GM23338 (cell line): ENCODE results near the gene NFIA. TPM values are rescaled to one million over a fixed set of nuclear protein-coding genes. Genes with fewer than 3 reads are reported as not detected.

Source experiments
- ATAC-seq: fragments of 200-7000 bp; cut with Tn5 transposase; 3 replicates; pipeline ENCODE4 v1.9.1; 2020
- DNase-seq: peaks from one replicate; pipeline ENCODE4 v3.0.0-alpha.2; 2015; ENCODE audit warnings: low spot score
- H2AFZ ChIP-seq: fragments of 200-600 bp; sonication (generic); 2 replicates; pipeline ENCODE4 v1.8.0; 2016; ENCODE audit warnings: antibody characterized with exemption, mild to moderate bottlenecking, moderate library complexity
- H3F3A ChIP-seq: fragments of 200-600 bp; sonication (generic); replicated peaks from 2 replicates; pipeline ENCODE4 v1.8.0; 2017; ENCODE audit warnings: antibody characterized with exemption, mixed run types, low read depth
- H3K27ac ChIP-seq: fragments of 200-600 bp; sonication (generic); 2 replicates; pipeline ENCODE4 v1.6.1; 2016; ENCODE audit warnings: low read depth
- H3K27me3 ChIP-seq: fragments of 200-600 bp; sonication (generic); 2 replicates; pipeline ENCODE4 v1.8.0; 2016; ENCODE audit warnings: mild to moderate bottlenecking, mixed run types, moderate library complexity; ENCODE audit not compliant: insufficient read depth
- H3K36me3 ChIP-seq: fragments of 200-600 bp; sonication (generic); 2 replicates; pipeline ENCODE4 v1.8.0; 2016; ENCODE audit warnings: mild to moderate bottlenecking; ENCODE audit not compliant: insufficient read depth
- H3K4me1 ChIP-seq: fragments of 200-600 bp; sonication (generic); 2 replicates; pipeline ENCODE4 v1.8.0; 2016; ENCODE audit warnings: mild to moderate bottlenecking, moderate library complexity; ENCODE audit not compliant: insufficient read depth
- H3K4me2 ChIP-seq: fragments of 200-600 bp; sonication (generic); 2 replicates; pipeline ENCODE4 v1.7.1; 2017; ENCODE audit warnings: mixed run types
- H3K4me3 ChIP-seq: fragments of 200-600 bp; sonication (generic); 2 replicates; pipeline ENCODE4 v1.6.1; 2016; ENCODE audit warnings: mixed run types
- H3K79me2 ChIP-seq: fragments of 200-600 bp; sonication (generic); replicated peaks from 2 replicates; pipeline ENCODE4 v1.8.0; 2017; ENCODE audit warnings: mild to moderate bottlenecking; ENCODE audit not compliant: insufficient read depth
- H3K9me2 ChIP-seq: fragments of 200-600 bp; sonication (generic); 2 replicates; pipeline ENCODE4 v1.8.0; 2017; ENCODE audit not compliant: insufficient read depth
- H4K20me1 ChIP-seq: fragments of 200-600 bp; sonication (generic); replicated peaks from 2 replicates; pipeline ENCODE4 v1.8.0; 2017; ENCODE audit warnings: mild to moderate bottlenecking; ENCODE audit not compliant: insufficient read depth
- H3K27ac Mint-ChIP-seq: 2 replicates; pipeline ENCODE4 v1.8.0; 2020; ENCODE audit warnings: inconsistent platforms, mild to moderate bottlenecking, moderate library complexity, mixed read lengths
- H3K27me3 Mint-ChIP-seq: 3 replicates; pipeline ENCODE4 v1.8.0; 2022; ENCODE audit warnings: low read depth, mild to moderate bottlenecking, moderate library complexity, mixed read lengths, inconsistent platforms; ENCODE audit not compliant: insufficient read depth, poor library complexity
- H3K36me3 Mint-ChIP-seq: 3 replicates; pipeline ENCODE4 v1.8.0; 2021; ENCODE audit warnings: low read depth, mild to moderate bottlenecking, inconsistent platforms, moderate library complexity, mixed read lengths
- H3K4me1 Mint-ChIP-seq: 3 replicates; pipeline ENCODE4 v1.8.0; 2020; ENCODE audit warnings: mild to moderate bottlenecking, inconsistent platforms, mixed read lengths
- H3K4me3 Mint-ChIP-seq: 3 replicates; pipeline ENCODE4 v1.8.0; 2021; ENCODE audit warnings: moderate library complexity, mild to moderate bottlenecking, inconsistent platforms, mixed read lengths
- H3K9me3 Mint-ChIP-seq: 3 replicates; pipeline ENCODE4 v1.8.0; 2020; ENCODE audit warnings: moderate library complexity, mild to moderate bottlenecking, inconsistent platforms, mixed read lengths
- CREB1 ChIP-seq: fragments of 250-450 bp; sonication (Bioruptor Pico); IDR thresholded peaks from 2 replicates; pipeline ENCODE4 v1.5.0; 2020; ENCODE audit warnings: low read depth, mild to moderate bottlenecking, moderate library complexity
- EZH2 ChIP-seq: fragments of 200-600 bp; sonication (generic); IDR thresholded peaks from one replicate; pipeline ENCODE4 v1.8.0; 2017; ENCODE audit warnings: antibody characterized with exemption, mild to moderate bottlenecking, low read depth; ENCODE audit not compliant: unreplicated experiment
- EZH2phosphoT487 ChIP-seq: fragments of 200-600 bp; sonication (generic); IDR thresholded peaks from one replicate; pipeline ENCODE4 v1.8.1; 2018; ENCODE audit warnings: antibody characterized with exemption; ENCODE audit not compliant: unreplicated experiment
- NANOG ChIP-seq: IDR thresholded peaks from 2 replicates; pipeline ENCODE4 v1.6.1; 2016; ENCODE audit warnings: antibody characterized with exemption, borderline replicate concordance
- STAT1 ChIP-seq: IDR thresholded peaks from one replicate; pipeline ENCODE4 v1.6.1; 2016; ENCODE audit warnings: antibody characterized with exemption; ENCODE audit not compliant: unreplicated experiment
- ZNF114 ChIP-seq: fragments of 250-450 bp; sonication (Bioruptor Pico); IDR thresholded peaks from 2 replicates; pipeline ENCODE4 v1.5.0; 2020; ENCODE audit warnings: mild to moderate bottlenecking, moderate library complexity
- ZNF331 ChIP-seq: fragments of 250-450 bp; sonication (Bioruptor Pico); IDR thresholded peaks from 2 replicates; pipeline ENCODE4 v1.5.0; 2020; ENCODE audit warnings: low read depth, mild to moderate bottlenecking, moderate library complexity
- polyA plus RNA-seq: library from polyadenylated mRNA; unstranded; fragments of >200 nt; fragmentation: Nextera tagmentation; extraction: Ambion mirVana; gene quantifications from 2 replicates; pipeline ENCODE4 v1.2.1, GENCODE V29; 2016
- total RNA-seq: library from RNA; depleted of rRNA; stranded (reverse); fragments of >200 nt; shearing (Covaris generic); gene quantifications from 2 replicates; pipeline ENCODE4 v1.2.3, GENCODE V29; 2014
- TF ChIP-seq, protein P1 (sequence below), 2 experiments: fragments of 200-600 bp in 1 of 2; sonication (generic) in 1 of 2; conservative IDR thresholded peaks; 2 replicates each; pipeline versions ENCODE4 v1.5.1 to v1.6.1; 2016 to 2017; ENCODE audit warnings: antibody characterized with exemption in 2 of 2, low read depth in 2 of 2, mild to moderate bottlenecking in 2 of 2, moderate library complexity in 1 of 2
- TF ChIP-seq, protein P2 (sequence below): fragments of 250-450 bp; sonication (Bioruptor Pico); IDR thresholded peaks from 2 replicates; pipeline ENCODE4 v1.5.0; 2020; ENCODE audit warnings: mild to moderate bottlenecking, moderate library complexity
- TF ChIP-seq, protein P3 (sequence below): IDR thresholded peaks from 2 replicates; pipeline ENCODE4 v1.6.1; 2016; ENCODE audit warnings: antibody characterized with exemption

Gene NFIA
- total and polyA plus RNA-seq, 2 experiments from 2014 or later, result 0.97 to 2.3 TPM

DNA sequence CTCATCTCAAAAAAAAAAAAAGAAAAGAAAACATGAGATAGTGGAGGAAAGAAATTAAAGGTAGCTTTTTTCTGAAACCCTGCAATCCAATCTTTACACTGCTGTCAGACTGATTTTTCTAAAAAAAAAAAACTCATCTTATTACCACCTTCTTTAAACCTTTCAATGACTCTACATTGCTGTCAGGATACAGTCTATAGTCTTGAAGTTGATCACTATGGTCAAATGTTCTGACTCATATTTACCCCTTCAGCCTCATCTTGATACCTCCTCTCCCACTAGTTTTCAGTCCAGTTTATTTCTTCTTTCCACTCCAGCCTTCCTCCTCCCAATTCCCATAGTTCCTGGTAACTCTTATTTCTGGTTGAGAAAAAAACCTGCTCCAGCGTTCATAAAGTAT, 17.7 kb upstream of the NFIA start (continued):
- TF ChIP-seq, protein P1, sequence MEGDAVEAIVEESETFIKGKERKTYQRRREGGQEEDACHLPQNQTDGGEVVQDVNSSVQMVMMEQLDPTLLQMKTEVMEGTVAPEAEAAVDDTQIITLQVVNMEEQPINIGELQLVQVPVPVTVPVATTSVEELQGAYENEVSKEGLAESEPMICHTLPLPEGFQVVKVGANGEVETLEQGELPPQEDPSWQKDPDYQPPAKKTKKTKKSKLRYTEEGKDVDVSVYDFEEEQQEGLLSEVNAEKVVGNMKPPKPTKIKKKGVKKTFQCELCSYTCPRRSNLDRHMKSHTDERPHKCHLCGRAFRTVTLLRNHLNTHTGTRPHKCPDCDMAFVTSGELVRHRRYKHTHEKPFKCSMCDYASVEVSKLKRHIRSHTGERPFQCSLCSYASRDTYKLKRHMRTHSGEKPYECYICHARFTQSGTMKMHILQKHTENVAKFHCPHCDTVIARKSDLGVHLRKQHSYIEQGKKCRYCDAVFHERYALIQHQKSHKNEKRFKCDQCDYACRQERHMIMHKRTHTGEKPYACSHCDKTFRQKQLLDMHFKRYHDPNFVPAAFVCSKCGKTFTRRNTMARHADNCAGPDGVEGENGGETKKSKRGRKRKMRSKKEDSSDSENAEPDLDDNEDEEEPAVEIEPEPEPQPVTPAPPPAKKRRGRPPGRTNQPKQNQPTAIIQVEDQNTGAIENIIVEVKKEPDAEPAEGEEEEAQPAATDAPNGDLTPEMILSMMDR (conservative IDR thresholded peaks at IDR 0.05; ENCODE audit: low read depth in 2 of 2), result no peak
- TF ChIP-seq NANOG (no peak), ZNF114 (CRISPR knock-in tag) (no peak), STAT1 (no peak)
- TF ChIP-seq, protein P2, sequence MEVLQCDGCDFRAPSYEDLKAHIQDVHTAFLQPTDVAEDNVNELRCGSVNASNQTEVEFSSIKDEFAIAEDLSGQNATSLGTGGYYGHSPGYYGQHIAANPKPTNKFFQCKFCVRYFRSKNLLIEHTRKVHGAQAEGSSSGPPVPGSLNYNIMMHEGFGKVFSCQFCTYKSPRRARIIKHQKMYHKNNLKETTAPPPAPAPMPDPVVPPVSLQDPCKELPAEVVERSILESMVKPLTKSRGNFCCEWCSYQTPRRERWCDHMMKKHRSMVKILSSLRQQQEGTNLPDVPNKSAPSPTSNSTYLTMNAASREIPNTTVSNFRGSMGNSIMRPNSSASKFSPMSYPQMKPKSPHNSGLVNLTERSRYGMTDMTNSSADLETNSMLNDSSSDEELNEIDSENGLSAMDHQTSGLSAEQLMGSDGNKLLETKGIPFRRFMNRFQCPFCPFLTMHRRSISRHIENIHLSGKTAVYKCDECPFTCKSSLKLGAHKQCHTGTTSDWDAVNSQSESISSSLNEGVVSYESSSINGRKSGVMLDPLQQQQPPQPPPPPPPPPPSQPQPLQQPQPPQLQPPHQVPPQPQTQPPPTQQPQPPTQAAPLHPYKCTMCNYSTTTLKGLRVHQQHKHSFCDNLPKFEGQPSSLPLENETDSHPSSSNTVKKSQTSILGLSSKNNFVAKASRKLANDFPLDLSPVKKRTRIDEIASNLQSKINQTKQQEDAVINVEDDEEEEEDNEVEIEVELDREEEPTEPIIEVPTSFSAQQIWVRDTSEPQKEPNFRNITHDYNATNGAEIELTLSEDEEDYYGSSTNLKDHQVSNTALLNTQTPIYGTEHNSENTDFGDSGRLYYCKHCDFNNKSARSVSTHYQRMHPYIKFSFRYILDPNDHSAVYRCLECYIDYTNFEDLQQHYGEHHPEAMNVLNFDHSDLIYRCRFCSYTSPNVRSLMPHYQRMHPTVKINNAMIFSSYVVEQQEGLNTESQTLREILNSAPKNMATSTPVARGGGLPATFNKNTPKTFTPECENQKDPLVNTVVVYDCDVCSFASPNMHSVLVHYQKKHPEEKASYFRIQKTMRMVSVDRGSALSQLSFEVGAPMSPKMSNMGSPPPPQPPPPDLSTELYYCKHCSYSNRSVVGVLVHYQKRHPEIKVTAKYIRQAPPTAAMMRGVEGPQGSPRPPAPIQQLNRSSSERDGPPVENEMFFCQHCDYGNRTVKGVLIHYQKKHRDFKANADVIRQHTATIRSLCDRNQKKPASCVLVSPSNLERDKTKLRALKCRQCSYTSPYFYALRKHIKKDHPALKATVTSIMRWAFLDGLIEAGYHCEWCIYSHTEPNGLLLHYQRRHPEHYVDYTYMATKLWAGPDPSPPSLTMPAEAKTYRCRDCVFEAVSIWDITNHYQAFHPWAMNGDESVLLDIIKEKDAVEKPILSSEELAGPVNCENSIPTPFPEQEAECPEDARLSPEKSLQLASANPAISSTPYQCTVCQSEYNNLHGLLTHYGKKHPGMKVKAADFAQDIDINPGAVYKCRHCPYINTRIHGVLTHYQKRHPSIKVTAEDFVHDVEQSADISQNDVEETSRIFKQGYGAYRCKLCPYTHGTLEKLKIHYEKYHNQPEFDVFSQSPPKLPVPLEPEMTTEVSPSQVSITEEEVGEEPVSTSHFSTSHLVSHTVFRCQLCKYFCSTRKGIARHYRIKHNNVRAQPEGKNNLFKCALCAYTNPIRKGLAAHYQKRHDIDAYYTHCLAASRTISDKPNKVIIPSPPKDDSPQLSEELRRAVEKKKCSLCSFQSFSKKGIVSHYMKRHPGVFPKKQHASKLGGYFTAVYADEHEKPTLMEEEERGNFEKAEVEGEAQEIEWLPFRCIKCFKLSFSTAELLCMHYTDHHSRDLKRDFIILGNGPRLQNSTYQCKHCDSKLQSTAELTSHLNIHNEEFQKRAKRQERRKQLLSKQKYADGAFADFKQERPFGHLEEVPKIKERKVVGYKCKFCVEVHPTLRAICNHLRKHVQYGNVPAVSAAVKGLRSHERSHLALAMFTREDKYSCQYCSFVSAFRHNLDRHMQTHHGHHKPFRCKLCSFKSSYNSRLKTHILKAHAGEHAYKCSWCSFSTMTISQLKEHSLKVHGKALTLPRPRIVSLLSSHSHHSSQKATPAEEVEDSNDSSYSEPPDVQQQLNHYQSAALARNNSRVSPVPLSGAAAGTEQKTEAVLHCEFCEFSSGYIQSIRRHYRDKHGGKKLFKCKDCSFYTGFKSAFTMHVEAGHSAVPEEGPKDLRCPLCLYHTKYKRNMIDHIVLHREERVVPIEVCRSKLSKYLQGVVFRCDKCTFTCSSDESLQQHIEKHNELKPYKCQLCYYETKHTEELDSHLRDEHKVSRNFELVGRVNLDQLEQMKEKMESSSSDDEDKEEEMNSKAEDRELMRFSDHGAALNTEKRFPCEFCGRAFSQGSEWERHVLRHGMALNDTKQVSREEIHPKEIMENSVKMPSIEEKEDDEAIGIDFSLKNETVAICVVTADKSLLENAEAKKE (CRISPR knock-in tag), result no peak

DNA sequence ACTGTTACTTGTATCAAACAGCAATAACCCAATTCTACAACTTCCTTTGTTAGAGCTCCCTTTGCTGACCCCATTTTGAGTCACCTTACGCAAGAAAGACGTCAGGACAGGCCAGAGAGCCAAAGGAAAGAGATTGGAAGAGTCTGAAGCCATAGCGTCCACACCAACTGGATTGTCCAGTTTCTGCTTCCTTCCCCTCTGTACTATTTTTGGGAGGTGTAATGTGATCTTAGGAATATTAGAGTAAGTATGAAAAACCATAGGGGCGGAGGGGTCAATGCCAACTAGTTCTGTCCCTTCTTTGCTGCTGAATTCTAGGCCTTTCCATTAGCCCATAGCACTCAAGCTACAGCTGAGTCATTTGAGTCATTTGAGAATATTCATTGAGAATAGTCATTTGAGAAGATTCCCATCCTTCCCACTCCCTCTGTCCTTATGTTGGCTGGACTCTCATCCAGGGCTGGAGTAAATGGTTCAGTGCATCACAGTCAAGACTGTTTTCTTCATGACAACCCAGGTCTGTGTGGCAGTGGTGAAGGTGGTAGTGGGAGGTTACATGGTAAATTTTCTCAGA, 14.8 kb upstream of the NFIA start:
- Histone ChIP-seq H3K36me3 (no peaks in the 10 kb centered on the region), H3K4me2 (no peak overlapping the region), H3K4me1 (peaks cover 13% of the 10 kb centered on the region), H3K9me2 (no peaks in the 10 kb centered on the region), H3F3A (no peaks in the 10 kb centered on the region; the same call in 1 of the 2 replicates), H3K79me2 (no peaks in the 10 kb centered on the region), H3K27me3 (peaks cover 36% of the 10 kb centered on the region), H3K4me3 (no peak overlapping the region), H2AFZ (no peak overlapping the region), H4K20me1 (no peaks in the 10 kb centered on the region), H3K27ac (no peak overlapping the region)
- Mint-ChIP-seq H3K27ac (no peak overlapping the region; the same call in 1 of the 2 replicates), H3K4me3 (no peak overlapping the region), H3K9me3 (no peaks in the 10 kb centered on the region; the same call in 2 of the 3 replicates), H3K4me1 (peaks cover 10% of the 10 kb centered on the region), H3K36me3 (no peaks in the 10 kb centered on the region), H3K27me3 (peaks cover 1% of the 10 kb centered on the region)
- no peak for ATAC-seq
- DNase-seq, result no peak
- TF ChIP-seq EZH2 (no peak), NANOG (no peak), CREB1 (CRISPR knock-in tag) (no peak), ZNF114 (CRISPR knock-in tag) (no peak), STAT1 (no peak), ZNF331 (CRISPR knock-in tag) (no peak), EZH2phosphoT487 (no peak)
- TF ChIP-seq, protein P1 (conservative IDR thresholded peaks at IDR 0.05; ENCODE audit: low read depth in 2 of 2), result no peak
- TF ChIP-seq, protein P3, sequence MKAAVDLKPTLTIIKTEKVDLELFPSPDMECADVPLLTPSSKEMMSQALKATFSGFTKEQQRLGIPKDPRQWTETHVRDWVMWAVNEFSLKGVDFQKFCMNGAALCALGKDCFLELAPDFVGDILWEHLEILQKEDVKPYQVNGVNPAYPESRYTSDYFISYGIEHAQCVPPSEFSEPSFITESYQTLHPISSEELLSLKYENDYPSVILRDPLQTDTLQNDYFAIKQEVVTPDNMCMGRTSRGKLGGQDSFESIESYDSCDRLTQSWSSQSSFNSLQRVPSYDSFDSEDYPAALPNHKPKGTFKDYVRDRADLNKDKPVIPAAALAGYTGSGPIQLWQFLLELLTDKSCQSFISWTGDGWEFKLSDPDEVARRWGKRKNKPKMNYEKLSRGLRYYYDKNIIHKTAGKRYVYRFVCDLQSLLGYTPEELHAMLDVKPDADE, result no peak
